Stimulated activated CD4-positive, alpha-beta T cell treated with anti-CD3 and anti-CD28 coated beads, Interleukin-2, amount 100 ng/mL, for 48 hours (primary cell): Measurements from ENCODE around the gene ARL6IP1.
"Not testable (repeated sequence)": the region's sequence is repeated elsewhere in the genome, so short reads cannot be mapped to it uniquely, and the experiment has no call there.

Experiments used
- DNase-seq, 2 donors: peaks; one replicate each; pipeline ENCODE4 v3.0.0-alpha.2; 2020

The ARL6IP1 gene

DNA sequence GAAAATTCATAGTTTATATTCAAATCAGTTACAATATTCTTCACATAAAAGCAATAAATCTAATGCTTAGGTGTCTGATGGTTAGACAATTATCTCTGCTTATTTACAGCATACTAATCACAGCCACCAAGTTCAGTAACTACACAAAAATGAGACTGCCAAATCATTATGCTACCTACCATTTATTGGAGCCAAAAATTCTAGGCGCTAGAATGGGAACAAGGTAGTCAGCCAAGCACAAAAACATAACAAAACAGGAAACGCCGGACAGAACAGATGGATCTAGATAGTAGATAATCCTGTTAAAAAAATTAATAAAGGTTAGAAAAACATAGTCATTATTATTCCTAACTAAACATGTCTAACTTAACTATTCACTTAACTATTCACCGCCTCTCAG is 3.6 kb downstream of the ARL6IP1 start:
- DNase-seq: no peak

DNA sequence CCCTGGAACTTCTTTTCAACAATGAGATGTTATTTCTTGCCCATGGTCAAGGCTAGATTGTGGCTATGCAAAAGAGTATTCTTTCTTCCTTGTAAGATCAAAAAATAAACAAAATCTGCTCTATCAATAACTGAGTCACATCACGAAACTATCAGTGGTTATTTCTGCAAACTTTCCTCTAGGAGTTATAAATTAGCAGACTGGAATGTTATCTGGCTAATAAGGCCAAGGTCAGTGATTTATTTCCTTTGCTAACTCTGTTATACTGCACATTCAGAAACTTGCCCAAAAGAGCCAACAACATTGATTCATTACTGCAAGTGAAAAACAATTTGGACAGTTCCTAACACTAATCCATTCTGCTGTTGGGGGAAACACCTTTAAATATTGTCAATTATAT is 5.0 kb downstream of the ARL6IP1 start:
- DNase-seq: no peak

DNA sequence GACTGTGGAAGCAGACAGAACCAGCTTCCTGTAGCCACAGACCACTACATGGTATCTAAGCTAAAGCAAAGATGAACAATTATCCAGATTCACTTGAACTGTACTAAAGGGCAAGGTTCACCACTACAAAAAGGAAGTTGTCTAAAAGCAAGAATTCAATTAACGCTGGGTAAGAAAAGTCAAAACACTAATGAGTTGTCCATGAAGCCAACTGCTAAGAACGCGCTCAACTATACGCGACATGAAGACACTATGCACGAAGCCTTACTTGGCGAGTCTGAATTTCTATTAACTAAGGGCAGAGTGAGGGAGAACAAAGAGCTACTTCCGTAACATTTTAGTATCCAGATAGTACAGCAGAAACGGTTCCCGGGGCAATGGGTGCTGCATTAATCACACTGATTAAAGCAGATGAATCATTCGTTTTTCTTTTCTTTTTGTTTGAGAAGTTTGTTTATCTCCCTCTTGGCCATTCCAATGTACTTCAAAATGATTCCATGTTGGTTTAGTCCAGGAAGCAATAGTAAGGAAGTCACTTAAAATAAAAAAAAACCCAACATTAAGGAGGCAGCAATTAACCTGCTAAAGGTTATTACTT is 8.4 kb downstream of the ARL6IP1 start:
- no peak for DNase-seq

DNA sequence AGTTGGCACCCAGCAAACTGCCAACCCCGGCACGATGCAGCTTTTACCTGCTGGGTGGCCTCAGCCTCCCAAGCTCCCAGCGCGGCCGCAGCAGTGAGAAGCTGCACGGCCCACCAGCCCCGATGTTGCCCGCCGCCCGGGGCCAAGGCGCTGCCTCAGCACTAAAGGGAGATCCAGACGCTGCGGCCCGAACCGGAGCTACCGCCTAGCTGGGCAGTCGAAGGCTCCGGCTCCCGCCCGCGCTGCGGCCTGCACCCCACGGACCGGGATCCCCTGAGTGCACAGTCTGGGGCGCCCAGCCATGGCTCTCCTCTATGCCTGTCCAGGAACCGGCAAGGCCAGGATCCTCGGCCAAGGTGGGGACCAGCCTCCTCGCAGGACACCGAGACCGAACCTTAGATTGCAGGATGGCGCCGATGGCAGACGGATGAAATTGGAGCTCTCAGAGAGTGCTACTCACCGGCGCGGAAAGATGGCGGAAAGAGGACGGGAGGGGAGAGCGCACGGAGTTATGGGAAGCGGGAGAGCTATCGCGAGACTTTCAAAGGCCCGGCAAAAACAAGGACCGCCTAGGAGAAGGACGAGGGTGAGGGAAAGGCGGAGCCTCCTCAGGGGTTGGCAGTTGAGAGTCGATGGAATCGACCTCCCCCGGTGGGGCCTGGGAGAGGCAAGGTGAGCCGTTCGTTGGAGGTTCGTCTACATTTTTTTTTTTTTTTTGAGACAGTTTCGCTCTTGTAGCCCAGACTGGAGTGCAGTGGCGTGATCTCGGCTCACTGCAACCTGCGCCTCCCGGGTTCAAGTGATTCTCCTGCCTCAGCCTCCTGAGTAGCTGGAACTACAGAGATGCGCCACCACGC is 11.3 kb downstream of the ARL6IP1 start, which contains the start of gene RPS15A:
RPS15A (minus strand) TSS at position 485 of the 857 bp plus-strand sequence. CDS start 1,221 bp downstream, outside the sequence.
- peak; percentile 85 to 86 for DNase-seq

DNA sequence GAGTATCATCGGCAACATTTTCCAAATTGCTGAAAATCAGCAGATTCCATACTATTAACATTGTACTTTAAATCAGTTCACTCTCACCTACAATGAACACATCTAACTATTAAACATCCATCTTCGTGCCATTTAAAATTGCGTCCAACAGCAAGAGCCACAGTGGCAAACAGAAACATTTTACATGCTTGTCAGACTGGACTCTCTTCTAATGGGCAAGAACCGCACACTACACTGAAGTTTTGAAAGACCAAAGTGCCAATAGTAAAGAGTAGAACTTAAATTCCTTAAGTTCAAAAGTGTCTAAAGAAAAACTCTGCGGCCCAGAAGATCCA is 11.9 kb downstream of the ARL6IP1 start:
- no peak for DNase-seq

DNA sequence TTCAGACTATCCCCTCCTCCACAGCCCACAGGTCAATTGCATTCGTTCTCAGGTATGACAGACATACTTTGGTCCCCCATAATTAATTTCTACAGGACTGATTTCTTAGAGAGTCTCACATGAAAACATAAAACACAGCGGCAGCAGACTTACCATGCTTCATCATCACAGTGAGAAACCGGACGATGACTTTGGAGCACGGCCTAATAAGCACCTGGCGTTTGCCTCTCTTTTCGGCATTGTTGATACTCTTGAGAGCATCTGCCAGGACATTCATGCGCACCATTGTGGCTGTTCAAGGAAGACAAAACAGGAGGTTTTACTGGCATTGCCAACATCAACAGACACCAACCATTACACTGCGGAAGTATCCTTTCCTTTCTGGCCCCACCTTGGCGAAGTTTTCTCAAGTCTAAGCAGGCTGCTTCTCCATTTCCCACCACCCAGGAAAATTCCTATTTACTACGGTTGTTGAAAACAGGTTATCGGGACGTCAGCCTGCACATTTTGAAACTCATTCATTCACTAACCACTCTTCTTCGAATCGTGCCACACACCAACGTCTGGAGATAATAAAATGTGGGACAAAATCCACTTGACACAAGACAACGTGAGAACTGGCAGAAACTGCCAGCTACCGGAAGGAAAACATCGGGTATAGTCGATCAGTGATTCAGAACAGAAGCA is 12.4 kb downstream of the ARL6IP1 start:
- no peak for DNase-seq

DNA sequence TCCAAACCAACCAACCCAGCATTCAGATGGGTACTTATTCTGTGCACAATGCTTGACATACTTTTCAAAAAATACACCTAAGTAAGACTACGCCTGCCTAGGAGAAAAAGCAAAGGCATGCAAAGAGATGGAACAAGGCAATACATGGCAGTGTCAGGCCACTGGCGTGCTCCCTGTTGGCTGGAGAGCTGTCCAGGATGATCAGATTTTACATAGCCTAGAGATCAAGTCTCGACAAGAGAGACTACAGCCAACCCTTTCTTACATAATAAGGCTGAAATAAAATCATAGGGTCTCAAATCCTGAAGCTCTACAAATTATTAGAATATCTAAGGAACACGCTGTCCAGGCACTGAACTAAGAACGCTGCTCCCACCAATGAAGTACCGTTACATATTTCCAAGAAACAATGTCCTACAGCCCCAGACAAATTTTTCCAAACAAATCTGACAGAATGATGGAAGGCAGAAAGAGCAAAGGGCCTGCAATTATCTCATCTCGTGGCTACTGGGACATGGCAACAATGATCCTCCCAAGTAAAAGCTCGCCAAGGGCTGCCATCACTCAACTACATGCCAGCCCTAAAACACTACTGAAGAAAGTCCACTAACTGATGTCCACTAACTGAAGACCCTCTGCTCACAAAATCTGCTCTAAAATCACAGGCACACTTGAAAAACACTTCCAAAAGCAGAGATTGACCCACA is 16.3 kb downstream of the ARL6IP1 start:
- DNase-seq: no peak

DNA sequence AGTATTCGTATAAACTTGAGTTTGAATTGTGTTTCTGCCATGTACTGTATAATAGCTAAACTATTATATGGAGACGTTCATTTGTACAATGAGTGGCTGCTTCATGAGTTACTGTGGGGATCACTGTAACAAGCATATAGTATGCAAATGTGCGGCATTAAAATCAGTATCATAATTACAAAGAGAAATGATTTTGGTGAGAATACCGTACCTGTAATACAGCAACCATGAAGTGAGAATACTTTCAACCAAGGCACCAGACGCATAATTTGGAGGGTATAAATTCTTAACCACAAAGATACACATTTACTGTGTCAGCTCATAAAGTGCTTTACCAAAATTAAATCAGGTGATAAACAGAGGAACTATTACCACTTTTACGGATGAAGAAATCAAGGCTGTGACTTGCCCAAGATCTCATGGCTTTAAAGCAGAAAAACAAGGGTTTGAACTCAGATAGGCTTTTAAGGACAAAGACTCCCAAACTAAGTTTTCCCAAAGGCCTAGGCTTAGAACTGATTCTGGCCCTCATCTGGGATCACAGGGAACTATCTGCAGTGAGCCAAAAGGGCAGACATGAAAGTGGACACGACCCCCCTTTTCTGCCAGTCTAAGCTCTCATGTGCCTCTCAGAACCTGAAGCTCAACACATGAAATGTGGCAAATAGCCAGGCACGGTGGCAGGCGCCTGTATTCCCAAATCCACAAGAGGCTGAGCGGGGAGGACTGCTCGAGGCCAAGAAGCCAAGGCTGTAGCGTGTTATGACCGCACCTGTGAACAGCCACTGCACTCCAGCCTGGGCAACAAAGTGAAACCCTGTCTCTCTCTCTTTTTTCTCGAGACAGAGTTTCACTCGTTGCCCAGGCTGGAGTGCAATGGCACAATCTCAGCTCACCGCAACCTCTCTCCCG is 17.7 kb downstream of the ARL6IP1 start:
- no peak for DNase-seq

DNA sequence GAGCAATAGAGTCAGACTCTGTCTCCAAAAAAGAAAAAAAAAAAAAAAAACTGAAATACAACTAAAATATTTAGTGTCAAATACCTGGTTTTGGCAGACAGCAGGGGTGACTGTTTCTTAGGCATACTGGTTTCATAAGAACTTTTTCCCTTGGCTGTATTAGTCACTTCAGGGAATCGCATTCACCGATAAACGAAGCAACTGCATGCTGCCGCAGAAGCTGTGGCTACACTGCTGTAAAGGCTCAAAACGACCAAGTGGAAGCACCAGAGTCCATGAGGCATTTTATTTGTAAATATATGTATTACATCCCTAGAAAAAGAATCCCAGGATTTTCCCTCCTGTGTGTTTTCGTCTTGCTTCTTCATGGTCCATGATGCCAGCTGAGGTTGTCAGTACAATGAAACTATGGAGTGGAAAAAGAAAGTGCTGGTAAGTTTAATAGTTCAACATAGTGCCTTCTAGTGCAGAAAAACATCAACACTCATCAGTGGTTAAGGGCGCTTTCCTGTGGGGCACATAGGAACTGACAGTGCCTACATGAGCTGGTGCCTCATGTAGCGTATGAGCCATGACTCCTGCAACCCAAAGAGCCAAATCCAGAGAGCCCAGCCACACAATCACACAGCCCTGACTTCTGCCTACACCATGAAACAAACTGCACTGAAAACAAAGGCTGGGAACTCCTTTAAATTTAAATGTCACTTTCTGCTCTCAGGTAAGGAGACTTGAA is 18.5 kb downstream of the ARL6IP1 start:
- DNase-seq: no peak

DNA sequence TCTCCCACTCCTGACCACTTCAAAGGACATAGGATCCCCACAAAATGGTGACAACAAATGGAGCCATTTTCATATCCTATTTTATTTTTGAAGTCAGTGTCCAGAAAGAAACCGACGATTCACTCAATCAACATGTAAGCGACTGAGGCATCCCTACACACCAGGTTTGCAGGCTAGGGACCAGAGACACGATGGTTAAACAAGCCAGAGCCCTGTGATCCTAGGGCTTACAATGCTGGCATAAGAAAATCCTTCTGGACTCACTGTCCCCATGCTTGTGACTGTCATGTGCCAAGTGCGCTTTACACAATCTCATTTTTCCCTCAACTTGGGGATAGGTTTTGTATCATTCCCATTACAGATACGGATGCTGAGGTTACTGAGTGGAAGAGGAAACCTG is 20.1 kb downstream of the ARL6IP1 start:
- not testable (repeated sequence) for DNase-seq

DNA sequence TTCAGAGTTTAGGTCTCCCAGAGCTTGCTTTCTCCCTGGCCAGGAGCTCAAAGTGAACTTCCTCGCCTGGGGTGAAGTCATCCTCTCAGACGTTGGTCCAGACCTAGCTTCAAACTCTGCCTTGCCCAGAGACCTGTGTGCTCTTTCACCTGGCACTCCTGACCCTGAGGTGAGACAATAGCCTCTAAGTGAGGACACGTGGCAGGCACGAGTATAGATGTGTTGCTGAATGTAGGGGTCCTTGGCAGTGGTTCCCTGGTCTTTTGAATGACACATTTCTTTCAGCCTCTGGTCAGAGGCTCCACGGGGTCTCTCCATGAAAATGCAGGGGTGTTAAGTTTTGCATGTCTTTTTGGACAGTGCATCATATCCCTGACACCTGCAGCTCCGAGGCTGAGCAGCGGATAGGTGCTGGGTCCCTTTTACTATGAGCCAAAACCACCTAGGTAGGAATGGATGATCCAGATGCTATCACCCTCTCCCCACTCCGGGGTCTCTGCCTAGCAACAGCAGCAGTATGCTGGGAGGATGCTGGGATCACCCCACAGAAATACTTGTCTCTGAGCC is 20.8 kb downstream of the ARL6IP1 start:
- not testable (repeated sequence) for DNase-seq

DNA sequence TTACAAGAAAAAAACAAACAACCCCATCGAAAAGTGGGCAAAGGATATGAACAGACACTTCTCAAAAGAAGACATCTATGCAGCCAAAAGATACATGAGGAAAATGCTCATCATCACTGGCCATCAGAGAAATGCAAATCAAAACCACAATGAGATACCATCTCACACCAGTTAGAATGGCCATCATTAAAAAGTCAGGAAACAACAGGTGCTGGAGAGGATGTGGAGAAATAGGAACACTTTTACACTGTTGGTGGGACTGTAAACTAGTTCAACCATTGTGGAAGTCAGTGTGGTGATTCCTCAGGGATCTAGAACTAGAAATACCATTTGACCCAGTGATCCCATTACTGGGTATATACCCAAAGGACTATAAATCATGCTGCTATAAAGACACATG is 23.7 kb downstream of the ARL6IP1 start:
- DNase-seq: not testable (repeated sequence)

DNA sequence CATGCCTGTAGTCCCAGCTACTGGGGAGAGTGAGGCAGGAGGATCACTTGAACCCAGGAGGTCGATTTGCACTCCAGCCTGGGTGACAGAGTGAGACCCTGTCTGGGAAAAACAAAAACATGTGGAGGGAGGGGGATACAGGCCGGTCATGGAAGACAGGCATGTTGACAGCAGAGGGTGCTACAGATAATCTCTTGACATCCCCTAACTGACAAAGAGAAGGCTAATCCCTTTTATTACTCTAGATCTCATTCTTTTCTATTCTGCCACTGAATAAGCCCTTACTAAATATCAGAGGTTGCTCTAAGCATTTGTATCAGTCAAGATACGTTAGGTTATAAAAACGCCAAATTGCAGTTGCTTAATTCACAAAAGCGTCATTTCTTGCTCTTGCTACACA is 25.0 kb downstream of the ARL6IP1 start:
- not testable (repeated sequence) for DNase-seq

DNA sequence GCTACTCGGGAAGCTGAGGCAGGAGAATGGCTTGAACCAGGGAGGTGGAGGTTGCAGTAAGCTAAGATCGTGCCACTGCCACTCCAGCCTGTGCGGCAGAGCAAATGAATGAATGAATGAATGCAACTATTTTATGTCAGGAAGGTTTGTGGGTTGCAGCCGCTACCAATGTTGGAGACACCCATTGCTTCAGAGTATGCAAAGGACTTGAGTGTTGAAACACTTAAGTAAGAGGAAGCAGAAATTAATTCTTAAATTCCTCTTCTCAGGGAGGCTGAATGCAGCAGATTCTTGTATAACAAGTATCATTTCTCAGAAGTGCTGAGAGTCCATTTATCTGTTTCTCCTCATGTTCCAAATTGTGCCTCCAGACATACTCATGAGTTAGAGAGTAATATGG is 26.7 kb downstream of the ARL6IP1 start:
- DNase-seq: not testable (repeated sequence)

DNA sequence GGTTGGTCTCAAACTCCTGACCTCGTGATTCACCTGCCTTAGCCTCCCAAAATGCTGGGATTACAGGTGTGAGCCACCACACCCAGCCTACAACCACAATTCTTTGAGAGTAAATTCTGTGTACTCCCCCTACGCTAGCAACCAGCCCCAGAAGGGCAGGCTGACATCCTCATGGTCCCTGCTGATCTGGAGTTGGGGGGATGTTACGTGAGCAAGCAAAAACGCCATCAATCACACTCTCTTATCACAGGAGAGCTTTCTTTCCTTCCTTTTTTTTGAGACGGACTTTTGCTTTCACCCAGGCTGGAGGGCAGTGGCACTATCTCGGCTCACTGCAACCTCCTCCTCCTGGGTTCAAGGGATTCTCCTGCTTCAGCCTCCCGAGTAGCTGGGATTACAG is 29.2 kb downstream of the ARL6IP1 start:
- not testable (repeated sequence) for DNase-seq

DNA sequence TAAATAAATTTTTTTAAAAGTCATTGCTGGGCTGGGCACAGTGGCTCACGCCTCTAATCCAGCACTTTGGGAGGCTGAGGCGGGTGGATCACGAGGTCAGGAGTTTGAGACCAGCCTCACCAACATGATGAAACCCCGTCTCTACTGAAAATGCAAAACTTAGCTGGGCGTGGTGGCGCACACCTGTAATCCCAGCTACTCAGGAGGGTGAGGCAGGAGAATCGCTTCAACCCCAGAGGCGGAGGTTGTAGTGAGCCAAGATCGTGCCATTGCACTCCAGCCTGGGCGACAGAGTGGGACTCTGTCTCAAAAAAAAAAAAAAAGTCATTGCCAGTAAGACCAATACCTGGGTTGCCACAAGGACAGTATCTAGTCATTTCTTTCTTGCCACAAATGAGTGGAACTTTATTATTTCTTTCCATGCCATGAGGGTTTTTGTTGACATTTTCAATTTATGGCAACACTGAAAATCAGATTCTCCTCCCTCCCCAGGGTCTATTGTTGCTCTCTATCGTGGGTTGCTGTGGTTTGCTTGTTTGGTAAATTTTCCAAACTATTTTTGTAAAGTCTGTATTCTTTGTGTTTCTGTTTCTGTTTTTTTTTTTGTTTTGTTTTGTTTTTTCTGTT is 30.9 kb downstream of the ARL6IP1 start:
- not testable (repeated sequence) for DNase-seq

DNA sequence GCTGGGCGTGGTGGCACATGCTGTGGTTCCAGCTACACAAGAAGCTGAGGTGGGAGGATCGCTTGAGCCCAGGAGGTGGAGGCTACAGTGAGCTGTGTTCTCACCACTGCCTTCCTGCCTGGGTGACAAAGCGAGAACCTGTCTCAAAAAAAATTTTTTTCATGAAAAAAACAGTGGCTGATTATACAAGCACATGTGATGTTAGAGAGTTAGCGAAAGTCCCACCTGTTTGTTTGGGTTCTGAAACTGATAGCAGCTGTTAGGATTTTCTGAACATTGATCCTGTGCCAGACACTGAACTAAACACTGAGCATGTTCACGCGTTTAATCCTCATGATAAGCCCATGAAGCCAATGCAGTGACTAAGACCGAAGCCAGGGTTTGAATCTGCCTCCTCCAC is 34.1 kb downstream of the ARL6IP1 start:
- not testable (repeated sequence) for DNase-seq

DNA sequence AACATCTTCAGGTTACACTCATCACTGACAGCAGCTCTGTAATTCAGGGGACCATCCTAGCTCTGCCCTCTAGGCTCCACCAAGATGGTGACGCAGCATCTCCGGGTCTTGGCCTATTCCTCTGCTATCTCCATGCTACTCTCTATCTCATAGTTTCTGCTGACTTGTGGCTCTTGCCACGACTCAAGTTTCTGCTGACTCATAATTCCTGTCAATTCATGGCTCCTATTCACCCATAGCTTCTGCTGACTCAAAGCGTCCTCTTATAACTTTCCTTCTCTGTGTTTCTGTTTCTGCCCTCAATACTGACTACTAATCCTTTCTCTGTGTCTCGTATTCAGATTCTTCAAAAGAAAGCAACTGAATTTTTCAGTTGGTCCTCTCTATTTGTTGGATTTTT is 38.6 kb downstream of the ARL6IP1 start:
- not testable (repeated sequence) for DNase-seq

DNA sequence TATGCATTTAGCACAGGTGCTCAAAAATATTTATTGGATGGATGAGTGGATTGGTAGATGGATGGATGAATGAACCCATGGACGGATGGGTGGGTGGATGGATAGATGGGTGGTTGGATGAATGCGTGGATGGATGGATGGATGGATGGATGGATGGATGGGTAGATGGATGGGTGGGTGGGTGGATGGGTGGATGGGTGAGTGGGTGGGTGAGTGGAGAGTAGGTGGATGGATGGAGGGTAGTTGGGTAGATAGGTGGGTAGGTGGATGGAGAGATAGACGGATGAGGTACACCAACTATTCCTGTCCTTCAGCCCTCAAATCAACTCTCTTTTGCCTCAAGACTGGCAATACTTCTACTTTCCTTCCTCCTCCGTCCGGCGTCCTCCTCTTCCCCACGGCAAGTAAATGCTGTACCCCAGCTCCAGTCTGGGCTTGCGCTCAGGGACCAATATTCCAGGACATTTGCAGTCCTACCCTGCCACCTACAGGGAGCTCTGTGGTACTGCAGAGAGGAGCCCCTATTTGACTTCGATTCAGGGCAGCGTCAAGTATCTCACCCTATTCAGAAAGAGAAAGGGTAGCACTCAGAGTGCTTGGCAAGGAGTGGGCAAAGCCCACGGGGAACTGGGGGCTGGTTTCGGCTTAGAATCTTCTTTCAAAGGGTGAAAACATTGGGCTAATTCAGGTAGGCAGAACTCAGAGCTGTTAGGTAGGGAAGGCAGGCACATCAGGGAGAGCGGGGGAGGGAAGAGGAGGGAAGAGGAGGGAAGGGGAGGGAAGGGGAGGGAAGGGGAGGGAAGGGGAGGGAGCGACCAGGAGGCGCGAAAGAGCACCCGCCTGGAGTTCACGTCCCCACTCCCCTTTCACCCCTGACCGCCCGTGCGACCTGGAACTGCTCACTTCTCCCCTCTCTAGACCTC is 41.5 kb downstream of the ARL6IP1 start:
- DNase-seq: not testable (repeated sequence)
